Parathyroid adenoma (tissue), 2 donors: ENCODE measurements around the gene CCDC187.

Experiments used
- H2AFZ ChIP-seq: fragments of 300-600 bp; sonication (generic); one replicate; pipeline ENCODE4 v1.7.0; 2017; ENCODE audit warnings: antibody characterized with exemption, mild to moderate bottlenecking
- H3K27ac ChIP-seq: fragments of 300-600 bp; sonication (generic); one replicate; pipeline ENCODE4 v1.7.0; 2017
- H3K27me3 ChIP-seq: fragments of 300-600 bp; sonication (generic); one replicate; pipeline ENCODE4 v1.7.0; 2017; ENCODE audit warnings: low read length; ENCODE audit not compliant: control insufficient read depth, insufficient read depth
- H3K36me3 ChIP-seq: fragments of 300-600 bp; sonication (generic); one replicate; pipeline ENCODE4 v1.7.0; 2017; ENCODE audit warnings: low read length; ENCODE audit not compliant: control insufficient read depth, insufficient read depth
- H3K4me1 ChIP-seq: fragments of 300-600 bp; sonication (generic); one replicate; pipeline ENCODE4 v1.7.0; 2017; ENCODE audit warnings: control low read depth
- H3K4me2 ChIP-seq: fragments of 300-600 bp; sonication (generic); one replicate; pipeline ENCODE4 v1.7.0; 2017; ENCODE audit warnings: low read length
- H3K4me3 ChIP-seq: fragments of 300-600 bp; sonication (generic); one replicate; pipeline ENCODE4 v1.7.0; 2017; ENCODE audit warnings: low read depth, low read length
- H3K79me2 ChIP-seq: fragments of 300-600 bp; sonication (generic); one replicate; pipeline ENCODE4 v1.7.0; 2017; ENCODE audit warnings: control low read depth
- H3K9ac ChIP-seq: fragments of 300-600 bp; sonication (generic); one replicate; pipeline ENCODE4 v1.7.0; 2017; ENCODE audit warnings: mild to moderate bottlenecking
- H3K9me3 ChIP-seq: fragments of 300-600 bp; sonication (generic); one replicate; pipeline ENCODE4 v1.7.0; 2017; ENCODE audit warnings: low read length; ENCODE audit not compliant: control insufficient read depth
- CTCF ChIP-seq: fragments of 300-600 bp; sonication (generic); IDR thresholded peaks from one replicate; pipeline ENCODE4 v1.7.0; 2017; ENCODE audit warnings: antibody characterized with exemption, mild to moderate bottlenecking
- donor health status: primary hyperparathyroidism.

CCDC187 gene

GRCh38 chr9:136250676-136251075 lies 53.2 kb downstream of the CCDC187 start:
- no peaks in the 10 kb centered on the region for H3K27me3 ChIP-seq
- H3K27ac ChIP-seq, result no peak overlapping the region

GRCh38 chr9:136249877-136250559 lies 53.9 kb downstream of the CCDC187 start:
- no peak overlapping the region for H3K9ac ChIP-seq
- H3K4me1 ChIP-seq, result peaks cover 2% of the 10 kb centered on the region
- no peaks in the 10 kb centered on the region for H3K36me3 ChIP-seq
- no peaks in the 10 kb centered on the region for H3K79me2 ChIP-seq
- H3K9me3 ChIP-seq, result no peaks in the 10 kb centered on the region
- no peak overlapping the region for H3K4me3 ChIP-seq
- no peak overlapping the region for H3K27ac ChIP-seq
- H3K4me2 ChIP-seq, result no peak overlapping the region
- no peak overlapping the region for H2AFZ ChIP-seq
- no peaks in the 10 kb centered on the region for H3K27me3 ChIP-seq
- TF ChIP-seq CTCF, result no peak

More at GRCh38 chr9:136250676-136251075, 53.2 kb downstream of the CCDC187 start:
- no peaks in the 10 kb centered on the region for H3K79me2 ChIP-seq
- no peaks in the 10 kb centered on the region for H3K9me3 ChIP-seq
- no peak overlapping the region for H3K9ac ChIP-seq
- H3K36me3 ChIP-seq, result no peaks in the 10 kb centered on the region
- peaks cover 2% of the 10 kb centered on the region for H3K4me1 ChIP-seq
- no peak overlapping the region for H3K4me2 ChIP-seq
- no peak overlapping the region for H3K4me3 ChIP-seq
- no peak overlapping the region for H2AFZ ChIP-seq
- no peak for TF ChIP-seq CTCF

- Histone ChIP-seq H2AFZ (no peak overlapping the region), H3K4me2 (no peak overlapping the region), H3K27ac (no peak overlapping the region), H3K4me1 (peaks cover 8% of the 10 kb centered on the region), H3K9me3 (no peaks in the 10 kb centered on the region), H3K79me2 (no peaks in the 10 kb centered on the region), H3K27me3 (no peaks in the 10 kb centered on the region), H3K4me3 (no peak overlapping the region), H3K36me3 (no peaks in the 10 kb centered on the region), H3K9ac (no peak overlapping the region)
- TF ChIP-seq CTCF, result no peak
Measured at GRCh38 chr9:136248951-136249876, 54.7 kb downstream of the CCDC187 start.

- no peaks in the 10 kb centered on the region for H3K9me3 ChIP-seq
- H3K4me2 ChIP-seq, result no peak overlapping the region
- no peak overlapping the region for H2AFZ ChIP-seq
- H3K27me3 ChIP-seq, result no peaks in the 10 kb centered on the region
- H3K27ac ChIP-seq, result no peak overlapping the region
- H3K4me3 ChIP-seq, result no peak overlapping the region
- peaks cover 12% of the 10 kb centered on the region for H3K4me1 ChIP-seq
- H3K36me3 ChIP-seq, result no peaks in the 10 kb centered on the region
- TF ChIP-seq CTCF, result no peak
- H3K79me2 ChIP-seq, result peaks cover 9% of the 10 kb centered on the region
- H3K9ac ChIP-seq, result no peak overlapping the region
Measured at GRCh38 chr9:136247947-136248637, 55.8 kb downstream of the CCDC187 start.
